ENCODE results near the gene BDH1.
A peak's percentile ranks its signal among the peaks of the same experiment; 100 is the strongest.

The BDH1 gene

DNA sequence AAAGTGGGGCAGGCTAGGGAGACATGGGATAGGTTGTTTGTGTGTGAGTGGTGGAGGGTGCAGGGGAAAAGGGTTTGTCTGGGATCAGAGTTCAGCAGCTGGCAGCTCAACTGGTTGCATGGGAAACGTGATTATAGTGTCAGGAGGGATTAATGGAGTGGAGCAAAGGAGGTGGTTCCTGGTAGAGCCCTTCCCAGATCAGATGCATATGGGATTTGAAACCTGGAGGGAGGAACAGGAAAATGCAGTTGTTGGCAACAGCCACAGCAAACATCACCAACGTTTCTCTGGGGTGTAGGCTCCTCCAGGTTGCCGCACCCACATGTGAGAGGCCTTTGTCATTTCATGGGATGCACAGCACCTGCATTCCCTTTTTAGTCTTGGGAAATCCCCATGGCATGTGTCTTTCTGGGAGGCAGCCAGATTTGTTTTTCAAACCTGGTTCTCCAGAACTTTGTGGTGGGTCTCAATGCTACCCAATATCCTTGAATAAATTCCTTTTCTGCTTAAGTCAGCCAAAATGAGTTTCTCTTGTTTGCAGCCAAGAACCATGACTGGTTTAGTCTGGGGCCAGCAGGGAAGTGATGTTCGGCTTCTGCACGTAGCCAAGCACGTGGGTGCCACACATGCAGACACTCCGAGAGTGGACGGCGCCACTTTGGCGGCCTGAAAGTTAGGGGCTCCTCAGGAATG, 61.3 kb downstream of the BDH1 start:
- TF ChIP-seq, protein P1, sequence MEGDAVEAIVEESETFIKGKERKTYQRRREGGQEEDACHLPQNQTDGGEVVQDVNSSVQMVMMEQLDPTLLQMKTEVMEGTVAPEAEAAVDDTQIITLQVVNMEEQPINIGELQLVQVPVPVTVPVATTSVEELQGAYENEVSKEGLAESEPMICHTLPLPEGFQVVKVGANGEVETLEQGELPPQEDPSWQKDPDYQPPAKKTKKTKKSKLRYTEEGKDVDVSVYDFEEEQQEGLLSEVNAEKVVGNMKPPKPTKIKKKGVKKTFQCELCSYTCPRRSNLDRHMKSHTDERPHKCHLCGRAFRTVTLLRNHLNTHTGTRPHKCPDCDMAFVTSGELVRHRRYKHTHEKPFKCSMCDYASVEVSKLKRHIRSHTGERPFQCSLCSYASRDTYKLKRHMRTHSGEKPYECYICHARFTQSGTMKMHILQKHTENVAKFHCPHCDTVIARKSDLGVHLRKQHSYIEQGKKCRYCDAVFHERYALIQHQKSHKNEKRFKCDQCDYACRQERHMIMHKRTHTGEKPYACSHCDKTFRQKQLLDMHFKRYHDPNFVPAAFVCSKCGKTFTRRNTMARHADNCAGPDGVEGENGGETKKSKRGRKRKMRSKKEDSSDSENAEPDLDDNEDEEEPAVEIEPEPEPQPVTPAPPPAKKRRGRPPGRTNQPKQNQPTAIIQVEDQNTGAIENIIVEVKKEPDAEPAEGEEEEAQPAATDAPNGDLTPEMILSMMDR (conservative IDR thresholded peaks at IDR 0.05; ENCODE audit: control insufficient read depth, insufficient read depth, low read depth, low read length) = no peak
- peak; percentile 51 for DNase-seq (ENCODE audit: low read depth)
- H3K4me3 ChIP-seq (ENCODE audit: control insufficient read depth, low read depth, low read length) = no peak overlapping the region

DNA sequence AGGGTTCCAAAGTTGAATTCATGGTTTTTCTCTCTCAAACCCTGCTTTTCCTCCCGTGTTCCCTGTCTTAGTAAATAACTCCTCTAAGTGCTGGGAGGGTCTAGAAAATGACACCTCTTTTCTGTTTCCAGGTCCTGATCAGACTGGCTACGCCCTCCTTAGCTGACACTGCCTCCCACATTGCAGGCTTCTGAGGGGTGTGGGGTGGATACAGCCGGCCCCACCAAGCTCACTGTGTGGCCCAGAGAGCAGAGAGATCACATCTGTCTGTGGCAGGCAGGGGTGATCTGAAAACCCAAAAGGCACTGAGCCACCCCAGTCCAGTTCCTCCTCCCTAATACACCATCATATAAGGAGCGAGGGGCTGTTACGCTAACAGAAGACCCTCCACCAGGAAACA, 62.7 kb downstream of the BDH1 start:
- H3K4me3 ChIP-seq (ENCODE audit: control insufficient read depth, low read depth, low read length) = no peak overlapping the region
- TF ChIP-seq, protein P1 (conservative IDR thresholded peaks at IDR 0.05; ENCODE audit: control insufficient read depth, insufficient read depth, low read depth, low read length) = no peak
- DNase-seq (ENCODE audit: low read depth) = no peak

DNA sequence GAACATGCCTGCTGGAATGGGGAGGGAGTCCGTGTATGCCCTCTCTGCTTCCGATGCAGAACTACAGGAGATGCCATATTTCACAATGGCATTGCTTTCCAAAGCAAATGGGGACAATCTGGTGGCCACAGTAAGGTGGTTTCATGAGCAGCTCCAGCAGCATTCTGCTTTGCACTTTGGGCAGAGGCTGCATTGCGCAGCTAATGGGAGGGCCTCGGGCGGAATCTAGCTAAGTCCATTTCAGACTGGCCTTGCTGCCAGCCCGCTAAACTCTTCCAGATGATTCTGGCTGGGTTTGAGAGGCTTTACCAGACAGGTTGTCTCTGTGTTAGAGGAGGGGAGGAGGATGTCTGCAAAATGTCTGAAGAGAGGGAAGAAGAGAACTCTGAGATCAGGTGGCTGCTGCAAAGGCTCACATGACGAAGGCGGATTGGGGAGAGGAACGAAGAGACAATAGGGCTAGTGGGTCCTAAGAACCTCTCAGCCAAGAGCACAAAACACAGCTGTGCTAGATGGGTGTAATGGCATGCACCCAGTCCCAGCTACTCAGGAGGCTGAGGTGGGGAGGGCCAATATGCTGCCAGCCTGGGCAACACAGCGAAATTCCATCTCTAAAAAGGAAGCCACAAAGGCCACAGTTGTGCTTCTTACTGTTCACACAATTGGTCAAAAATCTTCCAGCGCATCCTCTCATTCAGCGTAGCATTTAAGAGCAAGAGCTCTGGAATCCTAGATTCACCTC, 63.7 kb downstream of the BDH1 start:
- TF ChIP-seq, protein P1 (conservative IDR thresholded peaks at IDR 0.05; ENCODE audit: control insufficient read depth, insufficient read depth, low read depth, low read length) = no peak
- no peak for DNase-seq (ENCODE audit: low read depth)
- no peak overlapping the region for H3K4me3 ChIP-seq (ENCODE audit: control insufficient read depth, low read depth, low read length)

DNA sequence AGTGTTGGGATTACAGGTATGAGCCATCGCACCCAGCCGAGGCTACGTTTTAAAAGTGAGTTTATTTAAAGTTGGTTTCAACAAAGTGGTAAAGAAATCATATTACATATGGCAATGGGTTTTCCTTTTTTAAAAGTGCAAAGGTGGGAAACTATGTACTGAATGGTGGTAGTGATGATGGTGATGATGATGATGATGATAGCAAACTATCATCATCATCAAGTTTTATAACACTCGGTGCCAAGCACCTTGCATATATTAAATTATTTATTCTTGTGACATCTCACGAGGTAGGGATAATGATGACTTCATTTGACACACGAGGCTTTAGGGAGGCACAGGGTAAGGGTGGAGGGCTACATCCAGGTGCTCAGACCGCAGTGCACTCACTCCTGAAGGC, 64.3 kb downstream of the BDH1 start:
- no peak overlapping the region for H3K4me3 ChIP-seq (ENCODE audit: control insufficient read depth, low read depth, low read length)
- DNase-seq (ENCODE audit: low read depth) = no peak
- TF ChIP-seq, protein P1 (conservative IDR thresholded peaks at IDR 0.05; ENCODE audit: control insufficient read depth, insufficient read depth, low read depth, low read length) = no peak

DNA sequence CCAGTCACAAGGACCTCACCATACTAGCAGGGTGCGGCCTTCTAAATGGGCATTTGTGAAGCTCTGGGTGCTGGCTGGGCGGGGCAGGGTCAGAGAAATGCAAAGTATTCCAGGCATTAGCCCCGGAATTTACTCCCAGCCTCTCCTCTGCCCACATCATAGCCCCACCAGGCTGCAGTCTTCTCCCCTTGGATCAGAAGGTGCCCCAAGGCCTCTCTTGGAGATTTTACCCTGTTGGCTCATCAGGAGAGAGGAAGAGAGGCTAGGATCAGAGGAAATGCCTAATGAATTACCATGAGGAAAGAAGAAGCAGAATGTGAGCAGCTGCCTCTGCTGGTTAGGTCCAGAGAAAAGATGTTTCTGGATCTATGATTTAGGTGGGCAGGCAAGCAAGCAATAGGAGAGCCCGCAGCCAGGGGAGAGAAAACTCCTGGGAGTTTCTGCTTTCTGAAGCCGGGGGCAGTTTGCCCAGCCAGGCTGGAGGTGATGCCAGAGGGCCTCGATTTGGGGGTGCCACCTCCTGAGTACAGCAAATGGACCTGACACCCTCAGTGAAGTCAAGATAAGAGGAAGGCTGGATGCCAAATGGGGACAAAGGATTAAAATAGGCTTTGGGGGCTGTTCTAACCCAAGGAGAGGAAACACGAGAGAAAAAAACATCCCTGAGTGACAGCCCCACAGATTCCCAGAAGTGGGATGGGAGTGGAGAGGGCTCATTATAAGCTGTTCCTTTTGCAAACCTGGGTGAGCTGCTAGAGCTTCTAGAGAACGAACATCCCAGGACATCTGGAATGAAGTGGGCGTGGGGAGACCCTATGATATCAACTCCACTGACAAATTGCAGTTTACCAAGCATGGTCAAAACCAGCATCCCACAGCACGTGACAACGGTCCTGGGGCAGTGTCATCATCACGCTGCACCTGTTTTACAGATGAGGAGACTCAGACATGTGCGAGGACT, 65.4 kb downstream of the BDH1 start:
- no peak overlapping the region for H3K4me3 ChIP-seq (ENCODE audit: control insufficient read depth, low read depth, low read length)
- DNase-seq (ENCODE audit: low read depth) = no peak
- TF ChIP-seq, protein P1 (conservative IDR thresholded peaks at IDR 0.05; ENCODE audit: control insufficient read depth, insufficient read depth, low read depth, low read length) = peak; percentile 5

DNA sequence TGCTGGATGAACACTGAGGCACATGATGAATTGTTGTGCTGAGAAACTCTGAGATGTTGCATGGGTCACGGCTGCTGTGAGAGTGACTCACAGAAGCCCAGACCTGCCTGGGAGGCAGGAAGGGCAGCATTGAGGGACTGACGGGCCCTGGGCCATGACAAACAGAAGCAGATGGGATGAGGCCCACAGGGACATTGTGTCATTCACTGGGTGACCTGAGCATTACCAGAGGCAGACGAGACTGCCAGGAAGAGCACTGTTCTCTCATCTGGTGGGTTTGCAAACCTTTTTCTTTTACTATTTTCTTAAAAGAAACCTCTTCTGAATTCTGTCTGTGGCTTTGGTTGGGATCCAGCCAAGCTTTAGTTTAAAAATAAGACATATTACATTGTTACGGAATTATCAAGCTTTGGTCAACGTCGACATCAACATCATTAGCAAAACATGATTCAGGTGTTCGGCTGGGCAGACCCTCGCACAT, 67.8 kb downstream of the BDH1 start:
- no peak overlapping the region for H3K4me3 ChIP-seq (ENCODE audit: control insufficient read depth, low read depth, low read length)
- TF ChIP-seq, protein P1 (conservative IDR thresholded peaks at IDR 0.05; ENCODE audit: control insufficient read depth, insufficient read depth, low read depth, low read length) = no peak
- peak; percentile 98 for DNase-seq (ENCODE audit: low read depth)
